GM19035 (cell line): ENCODE data around the gene MRE11.

Source experiments
- ATAC-seq: cut with Tn5 transposase; IDR thresholded peaks from one replicate; pipeline ENCODE4 v1.9.1; 2021; ENCODE audit not compliant: unreplicated experiment

The MRE11 gene

DNA sequence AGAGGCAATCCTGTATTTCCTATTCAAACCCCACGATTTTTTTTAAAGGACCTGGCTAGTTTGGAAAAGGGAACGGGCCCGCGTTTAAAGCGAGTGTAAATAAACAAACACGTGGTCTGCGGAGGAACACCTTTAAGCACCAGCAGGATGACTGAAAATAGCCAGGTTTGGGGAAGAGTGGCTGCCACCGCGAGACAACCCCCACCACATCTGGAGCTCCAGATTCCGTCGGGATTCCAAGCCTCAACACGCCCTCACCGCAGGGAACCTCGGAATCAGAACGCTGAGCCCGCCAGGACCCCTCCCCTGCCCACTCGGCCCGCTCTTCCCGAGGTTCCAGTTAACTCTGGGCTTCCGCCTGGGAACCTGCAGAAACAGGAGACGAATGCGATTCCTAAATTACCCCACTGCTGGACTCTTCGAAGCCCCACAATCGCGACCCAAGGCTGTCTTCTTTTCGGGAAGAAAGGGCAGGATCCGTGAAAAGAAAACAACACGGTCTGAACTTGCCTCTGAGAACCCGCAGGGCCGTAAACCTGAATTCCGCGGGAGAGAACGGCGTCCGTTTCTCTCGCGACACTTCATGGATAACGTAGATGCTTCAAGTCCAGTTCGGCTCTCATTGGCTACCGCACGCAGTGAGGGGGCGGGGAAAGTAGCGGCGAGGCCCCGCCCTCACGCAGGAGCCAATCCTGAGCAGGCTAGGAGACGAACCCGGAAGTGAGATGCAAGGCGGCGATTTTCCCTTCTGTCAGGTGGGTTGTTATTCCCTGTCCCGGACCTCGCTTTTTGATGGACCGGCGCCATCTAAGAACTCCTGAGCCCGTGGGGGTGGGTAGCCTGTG is at the start of gene MRE11, which contains the start of gene ANKRD49:
TSS of gene MRE11 (minus strand) at position 564 of the 845 bp plus-strand sequence. CDS start 1,043 bp downstream, outside the sequence.
TSS of gene ANKRD49 (plus strand) at position 704 of the 845 bp plus-strand sequence. CDS start 2,710 bp downstream, outside the sequence.
- peak; percentile 100 for ATAC-seq

DNA sequence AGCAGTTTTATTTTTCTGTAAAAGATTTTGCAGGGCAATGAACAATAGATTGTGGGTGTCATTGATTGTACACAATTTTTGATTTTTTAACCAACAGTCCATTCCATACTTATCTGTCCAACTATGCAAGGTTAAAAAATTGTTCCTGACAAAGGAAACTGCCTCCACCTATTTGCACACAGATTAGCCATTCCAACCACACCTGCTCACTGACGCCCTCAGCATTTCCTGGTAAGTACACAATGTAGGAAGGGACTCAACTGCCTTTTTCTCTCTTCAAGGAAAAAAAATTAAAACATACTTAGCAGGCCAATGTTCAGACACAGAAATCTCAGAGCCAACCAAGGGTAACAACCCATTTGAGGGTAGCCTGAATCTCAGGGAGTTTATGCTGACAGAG is 45.8 kb upstream of the MRE11 start:
- ATAC-seq: no peak

DNA sequence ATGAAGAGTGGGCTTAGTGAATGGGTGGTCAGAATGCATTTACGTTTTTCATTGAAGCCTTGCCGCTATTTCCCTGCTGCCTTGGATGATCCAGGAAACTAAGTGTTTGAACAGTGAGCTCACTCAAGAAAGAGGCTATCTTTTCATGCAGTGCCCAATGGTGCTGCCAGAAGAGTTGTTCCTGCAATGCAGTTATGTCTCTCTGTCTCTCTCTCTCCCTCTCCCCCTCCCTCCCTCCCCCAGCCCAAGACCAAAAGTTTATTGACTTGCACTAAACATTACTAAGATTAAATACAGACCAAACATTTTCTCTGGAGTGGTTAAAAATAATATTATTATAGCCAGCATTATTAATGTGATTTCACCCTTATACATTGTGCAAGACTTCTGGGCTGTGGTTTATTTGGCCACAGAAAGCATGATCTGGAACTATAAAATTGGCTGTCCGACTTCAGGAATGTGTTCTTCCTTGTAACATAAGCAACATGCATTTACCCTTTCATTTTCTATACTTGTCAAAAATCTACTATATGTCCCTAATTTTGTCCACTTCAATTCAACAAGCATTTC is 43.5 kb upstream of the MRE11 start:
- ATAC-seq: no peak

DNA sequence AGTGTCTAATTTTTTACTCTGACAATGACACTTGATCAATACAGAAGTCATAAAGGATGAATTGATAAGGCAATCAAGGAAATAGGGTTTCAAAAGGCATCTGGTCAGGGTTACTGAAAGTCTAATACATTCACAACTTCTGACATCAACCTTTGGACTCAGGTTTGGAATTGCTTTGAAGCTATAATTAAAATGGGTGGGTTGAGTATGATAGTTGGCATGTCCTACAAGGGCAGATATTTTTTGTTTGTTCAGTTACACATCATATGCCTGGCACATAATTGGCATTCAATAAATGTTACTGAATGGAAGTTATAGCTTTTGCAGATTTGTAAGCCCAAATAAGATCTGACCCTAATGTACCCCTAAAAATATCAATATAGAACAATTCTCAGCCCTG is 42.7 kb upstream of the MRE11 start:
- ATAC-seq: no peak

DNA sequence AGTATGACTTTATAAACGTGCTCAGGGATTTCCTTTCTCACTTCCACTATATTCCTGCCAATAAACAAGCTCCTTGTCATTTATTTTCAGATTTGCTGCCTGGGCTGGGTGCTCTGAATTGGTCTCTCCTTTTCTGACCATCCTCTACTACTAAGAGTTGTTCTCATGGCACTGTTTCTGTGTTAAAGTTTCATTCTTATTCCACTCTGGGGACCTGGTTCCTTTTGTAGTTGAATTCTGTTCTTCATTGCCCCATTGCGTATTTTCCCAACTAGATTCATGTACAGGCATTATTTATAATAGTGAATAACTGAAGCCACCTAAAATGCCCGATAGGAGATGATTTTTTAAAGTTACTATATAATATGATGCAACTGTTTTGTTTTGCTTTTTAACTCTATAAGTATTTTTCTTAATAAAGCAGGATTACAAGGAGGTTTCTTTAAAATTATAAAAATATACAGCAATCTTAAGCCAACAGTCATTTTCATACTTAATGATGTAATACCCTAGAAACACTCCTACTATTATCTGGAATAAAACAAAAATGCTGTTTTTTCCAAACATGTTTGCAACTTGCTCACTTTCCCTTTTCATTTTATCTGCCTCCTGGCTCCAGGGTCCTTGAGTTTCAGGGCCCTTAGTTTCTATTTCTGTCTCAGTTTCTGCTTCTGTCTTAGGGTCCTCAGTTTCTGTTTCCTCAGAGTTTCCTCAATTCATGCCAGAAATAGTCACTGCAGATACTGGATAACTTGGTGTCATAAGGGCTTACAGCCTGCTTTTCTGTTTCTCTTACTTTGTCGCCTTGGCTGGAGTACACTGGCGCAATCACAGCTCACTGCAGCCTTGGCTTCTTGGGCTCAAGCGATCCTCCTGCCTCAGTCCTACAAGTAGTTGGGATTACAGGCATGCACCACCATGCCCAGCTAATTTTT is 40.3 kb upstream of the MRE11 start:
- ATAC-seq: no peak

DNA sequence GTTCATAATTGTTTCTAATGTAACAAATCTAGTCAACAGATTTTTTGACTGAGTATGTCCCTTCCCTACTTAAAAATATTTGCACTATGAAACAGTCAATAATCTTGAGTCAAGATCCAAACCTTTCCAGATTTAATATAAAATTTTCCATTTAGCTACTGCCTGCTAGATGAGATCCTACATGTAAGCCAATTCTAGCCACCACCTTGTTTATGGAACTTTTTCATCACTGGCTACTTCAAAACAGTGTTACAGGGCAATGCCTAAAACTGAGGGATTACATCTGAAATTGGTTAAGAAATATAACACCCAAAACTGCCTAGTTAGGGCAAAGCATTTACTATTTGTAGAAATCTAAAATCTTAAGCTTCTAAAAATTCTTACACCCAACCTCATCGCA is 39.6 kb upstream of the MRE11 start:
- no peak for ATAC-seq

DNA sequence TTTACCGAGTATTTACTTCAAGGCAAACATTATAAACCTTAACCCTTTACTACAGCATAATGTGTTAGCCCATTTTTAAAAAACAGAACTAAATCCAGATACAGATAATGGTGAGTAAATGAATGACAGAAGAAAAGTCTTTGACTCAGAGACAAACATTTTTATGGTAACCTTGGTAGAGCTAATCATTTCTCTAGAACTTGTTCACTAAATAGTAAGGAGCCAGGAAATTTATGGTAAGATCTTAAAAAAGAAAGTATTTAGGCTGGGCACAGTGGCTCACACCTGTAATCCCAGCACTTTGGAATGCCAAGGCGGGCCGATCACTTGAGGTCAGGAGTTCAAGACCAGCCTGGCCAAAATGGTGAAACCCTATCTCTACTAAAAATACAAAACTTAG is 38.6 kb upstream of the MRE11 start:
- ATAC-seq: no peak

DNA sequence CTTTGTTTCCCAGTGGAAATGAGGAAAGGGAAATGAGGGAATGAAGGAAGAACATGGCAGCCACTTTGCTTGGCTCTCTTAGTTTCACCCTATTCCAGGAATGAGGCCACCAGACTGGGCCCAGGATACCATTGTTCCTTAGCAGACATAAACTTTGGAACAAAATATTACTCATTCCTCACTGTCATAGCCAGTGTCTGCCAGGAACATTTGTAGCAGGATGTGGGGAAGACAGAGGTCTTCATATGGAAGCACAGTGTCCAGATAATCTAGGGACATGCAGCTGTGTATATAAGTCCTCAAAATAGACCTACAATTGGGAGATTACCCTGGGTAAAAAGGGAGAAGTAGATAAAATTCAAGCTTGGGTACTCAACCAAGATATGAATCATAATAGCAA is 34.9 kb upstream of the MRE11 start:
- no peak for ATAC-seq

DNA sequence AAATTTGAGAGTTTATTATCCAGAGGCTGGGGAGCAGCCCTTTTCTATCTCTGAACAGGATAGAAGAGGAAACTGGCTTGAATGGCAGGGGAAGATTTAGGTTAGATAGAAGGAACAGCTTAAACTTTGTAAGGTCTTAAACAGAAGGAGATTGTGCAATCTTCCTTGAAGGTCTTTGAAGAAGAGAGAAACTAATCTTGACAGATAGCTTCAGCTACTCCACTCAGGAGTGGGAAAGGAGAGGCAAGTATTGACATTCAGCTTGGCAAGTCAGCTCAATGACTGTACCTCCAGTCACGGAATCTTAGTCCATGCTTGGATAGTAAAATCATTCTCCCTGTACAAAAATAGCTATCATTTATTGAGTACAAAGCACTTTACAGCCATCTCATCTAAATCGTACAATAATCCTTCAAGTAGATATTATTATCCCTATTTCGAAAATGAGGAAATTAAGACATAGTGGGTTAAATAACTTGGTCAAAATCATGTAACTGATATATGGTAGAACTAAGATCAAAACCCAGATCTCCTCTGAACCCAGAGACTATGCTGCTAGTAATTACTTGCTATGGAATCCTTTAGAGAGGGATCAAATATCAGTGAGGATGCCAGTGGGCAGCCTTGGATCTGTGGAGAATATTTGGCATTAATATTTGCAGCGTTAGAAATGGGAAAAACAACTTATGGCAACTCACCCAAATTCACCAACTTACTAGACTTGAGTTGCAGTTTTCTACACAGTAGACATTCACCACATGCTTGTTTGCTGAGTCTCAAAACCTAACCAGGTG is 33.2 kb upstream of the MRE11 start:
- ATAC-seq: no peak

DNA sequence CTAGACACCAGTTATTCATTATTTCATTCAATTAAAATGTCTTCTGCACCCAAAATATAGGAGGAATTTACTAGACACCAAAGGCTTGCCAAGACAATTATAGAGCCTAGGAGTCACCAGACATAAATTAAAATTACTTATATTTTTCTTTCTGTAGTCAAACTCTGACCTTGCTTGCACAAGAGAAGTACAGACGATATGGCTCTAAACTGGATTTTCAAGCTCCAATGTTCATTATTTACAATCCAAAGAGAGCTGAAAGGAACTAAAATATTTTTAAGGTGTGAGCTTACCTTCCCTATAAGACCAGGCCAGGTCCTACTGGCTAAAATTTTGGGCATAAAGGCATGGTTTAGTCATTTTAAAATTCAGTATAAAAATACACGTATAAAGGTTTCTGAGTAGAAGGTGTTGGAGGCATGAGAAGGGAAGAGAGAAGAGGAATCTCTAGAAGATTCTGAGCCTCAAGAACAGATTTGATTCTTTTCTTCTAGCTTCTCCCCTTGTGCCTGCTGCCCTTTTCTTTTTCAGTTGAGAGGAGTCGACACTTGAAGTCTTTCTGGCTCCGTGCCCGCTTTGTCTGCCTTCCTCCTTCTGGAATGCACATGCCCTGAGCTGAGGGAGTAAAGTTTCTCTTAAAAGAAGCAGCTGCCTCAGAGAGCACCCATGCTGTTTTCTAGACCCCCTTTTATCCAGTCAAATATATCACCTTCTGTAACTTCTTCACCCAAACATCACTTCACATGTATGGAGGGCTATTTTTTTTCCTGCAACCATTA is 32.1 kb upstream of the MRE11 start:
- ATAC-seq: no peak

DNA sequence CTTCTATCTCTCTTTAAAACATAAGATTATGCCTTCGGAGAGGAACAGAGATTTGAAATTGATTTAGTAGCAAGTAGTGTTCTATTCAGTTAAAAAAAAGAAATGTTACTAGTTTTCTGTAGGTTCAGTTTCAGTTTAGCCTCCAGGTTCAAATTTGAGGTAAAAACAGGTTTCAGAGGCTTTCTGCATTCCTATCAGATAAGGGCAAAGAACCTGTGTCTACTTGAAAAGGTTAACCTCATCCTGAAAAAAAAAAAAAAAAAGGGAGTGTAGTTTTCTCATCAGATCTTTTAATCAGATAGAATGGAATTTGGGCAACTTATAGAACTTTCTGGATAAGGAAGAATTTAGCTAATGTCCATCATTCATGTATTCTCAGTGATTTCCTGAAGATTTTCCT is 30.7 kb upstream of the MRE11 start:
- ATAC-seq: no peak

DNA sequence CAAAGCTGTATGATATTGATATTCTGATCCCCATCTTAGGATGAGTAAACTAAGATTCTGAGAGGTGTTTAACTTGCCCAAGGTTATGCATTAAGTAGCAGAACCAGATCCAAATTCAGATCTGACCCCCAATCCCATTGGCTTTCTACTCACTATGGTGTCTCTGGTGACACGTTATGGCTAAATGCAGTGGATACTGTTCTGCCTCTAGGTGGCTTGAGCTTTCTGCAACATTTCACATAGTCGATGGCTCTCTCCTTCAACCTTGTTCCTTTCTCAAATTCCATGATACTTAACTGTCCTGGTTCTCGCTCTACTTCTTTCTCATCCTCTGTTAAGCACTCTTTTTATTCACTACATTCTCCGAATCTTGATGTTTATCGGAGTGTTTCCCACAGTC is 28.0 kb upstream of the MRE11 start:
- ATAC-seq: no peak

DNA sequence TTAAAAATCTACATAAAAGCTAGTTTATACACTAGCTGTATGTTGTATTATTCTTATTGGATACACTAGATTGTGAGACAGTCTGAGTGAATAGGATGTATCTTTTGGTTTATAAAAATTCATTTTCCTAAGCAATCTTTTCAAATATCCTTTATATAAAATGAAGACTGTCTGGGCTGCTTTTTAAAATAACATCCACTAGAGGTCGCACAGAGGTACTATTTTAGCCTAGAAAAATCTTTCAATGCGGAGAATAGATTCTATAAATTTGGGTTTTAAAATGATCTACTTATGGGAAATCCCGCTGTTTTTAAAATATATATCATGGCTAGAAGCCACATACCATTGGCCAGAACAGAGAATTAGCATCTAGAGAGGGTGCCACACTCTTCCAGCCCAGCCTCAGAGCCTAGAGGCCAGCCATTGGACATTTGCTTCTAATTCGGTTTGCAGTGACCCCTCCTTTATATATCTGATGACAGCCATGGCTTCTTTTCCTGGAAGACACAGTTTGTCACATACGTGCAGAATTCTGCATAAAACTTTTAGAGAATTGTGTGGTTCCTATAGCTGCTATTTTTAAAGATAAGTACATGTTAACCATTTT is 25.9 kb upstream of the MRE11 start:
- no peak for ATAC-seq

DNA sequence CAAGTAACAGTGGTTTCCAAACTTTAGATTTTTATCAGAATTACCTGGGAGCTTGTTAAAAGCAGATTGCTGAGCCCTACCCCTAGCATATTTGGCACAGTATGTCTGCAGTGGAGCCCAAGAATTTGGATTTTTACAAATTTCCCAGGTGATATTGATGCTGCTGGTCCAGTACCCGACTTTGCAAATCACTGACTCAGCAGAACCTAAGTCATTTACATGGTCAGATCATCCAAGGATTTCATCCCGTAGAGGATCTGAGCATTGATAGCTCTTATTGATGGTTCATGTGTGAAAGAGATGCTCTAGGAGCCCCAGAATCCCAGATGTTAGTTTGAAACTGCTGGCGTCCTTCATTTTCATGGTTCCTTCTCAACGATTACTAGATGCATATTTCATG is 24.7 kb upstream of the MRE11 start:
- no peak for ATAC-seq

DNA sequence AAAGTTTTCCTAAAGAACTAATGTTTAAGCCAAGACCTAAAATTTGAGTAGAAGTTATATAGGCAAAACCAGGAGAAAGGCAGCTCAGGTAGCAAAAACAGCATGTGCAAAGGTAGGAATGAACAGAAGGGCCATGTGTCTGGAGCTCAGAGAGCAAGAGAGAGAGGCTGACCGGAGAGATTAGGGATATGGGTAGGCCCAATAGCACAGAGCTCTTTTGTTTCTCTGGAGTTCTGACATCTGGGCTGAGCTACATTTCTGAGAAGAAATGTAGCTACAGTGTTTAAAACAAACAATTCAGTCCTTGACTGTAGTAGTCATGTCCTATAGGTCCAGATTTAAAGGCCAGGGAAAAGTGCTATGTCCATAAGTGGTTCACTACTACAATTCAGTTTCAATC is 23.1 kb upstream of the MRE11 start:
- ATAC-seq: no peak

DNA sequence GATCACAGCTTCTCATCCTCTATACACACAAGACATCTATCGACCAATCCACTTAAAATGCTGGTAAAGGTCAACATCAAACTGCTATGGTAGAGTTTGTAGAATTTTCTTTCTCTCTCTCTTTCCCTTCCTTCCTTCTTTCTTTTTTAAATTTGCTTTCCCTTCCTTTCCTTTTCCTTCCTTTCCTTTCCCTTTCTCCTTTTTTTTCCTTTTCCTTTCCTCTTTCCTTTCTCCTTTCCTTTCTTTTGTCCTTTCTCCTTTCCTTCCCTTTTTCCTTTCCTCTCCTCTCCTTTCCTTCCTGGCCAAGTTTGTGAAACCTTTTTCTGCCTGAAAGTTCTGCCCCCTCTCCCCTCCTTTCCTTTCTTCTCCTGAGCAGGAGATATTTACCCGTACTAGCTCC is 21.8 kb upstream of the MRE11 start:
- no peak for ATAC-seq

DNA sequence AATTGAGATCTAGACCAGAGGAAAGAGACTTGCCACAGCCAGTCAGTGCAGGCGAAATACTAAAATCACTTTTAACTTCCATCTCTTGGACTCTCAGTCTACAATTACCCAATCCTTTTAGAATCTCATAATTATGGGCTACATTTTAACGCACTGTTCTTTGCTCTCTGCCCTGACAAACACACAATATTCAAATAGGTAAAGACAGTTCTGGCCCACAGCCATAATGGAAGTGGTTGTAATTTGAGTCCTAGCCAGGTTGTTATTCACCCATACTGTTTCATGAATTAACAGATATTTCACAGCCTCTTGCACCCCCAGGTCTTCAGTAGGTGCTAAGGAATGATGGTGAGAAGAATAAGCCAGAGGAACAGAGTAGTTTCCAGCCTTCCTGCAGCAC is 19.4 kb upstream of the MRE11 start:
- ATAC-seq: no peak

DNA sequence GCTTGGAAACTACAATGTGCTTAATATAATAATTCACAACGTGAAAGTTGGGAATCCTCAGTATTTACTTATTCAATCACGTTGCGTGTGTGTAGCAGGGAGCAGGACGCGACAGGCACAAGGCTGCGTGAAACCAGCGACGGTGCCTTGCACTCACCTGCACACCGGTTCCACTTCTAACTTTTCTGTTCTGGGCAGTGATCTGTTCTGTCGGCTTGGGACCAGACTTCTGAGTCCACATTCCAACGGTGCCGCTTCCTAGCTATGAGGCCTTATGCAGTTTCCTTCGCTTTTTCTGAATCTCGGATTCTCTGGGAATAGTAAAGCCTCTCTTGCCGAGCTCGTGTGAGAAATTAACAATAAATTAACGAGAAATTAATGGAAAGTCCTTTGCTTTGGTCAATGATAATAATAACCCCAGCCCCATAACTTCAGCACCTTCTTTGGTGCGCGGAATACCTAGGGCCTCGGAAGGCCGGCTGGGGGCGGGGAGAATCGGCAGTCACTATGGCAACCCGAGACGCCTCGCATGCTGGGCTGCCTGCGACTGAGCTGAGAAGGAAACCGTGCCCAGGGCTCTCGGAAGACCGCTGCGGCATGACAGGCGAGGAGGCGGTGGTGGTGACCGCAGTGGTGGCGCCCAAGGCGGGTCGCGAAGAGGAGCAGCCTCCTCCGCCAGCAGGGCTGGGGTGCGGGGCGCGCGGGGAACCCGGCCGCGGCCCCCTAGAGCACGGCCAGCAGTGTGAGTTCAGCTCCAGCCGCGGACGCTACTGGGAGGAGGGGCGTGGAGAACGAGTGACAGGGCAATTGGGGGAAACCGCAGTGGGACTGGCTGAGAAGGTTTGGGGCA is 18.5 kb upstream of the MRE11 start, which contains the start of gene C11orf97:
TSS of gene C11orf97 (plus strand) at position 530 of the 850 bp plus-strand sequence. CDS start at position 598, 68 bp downstream.
- peak; percentile 91 for ATAC-seq
